ENCODE measurements around the gene CCDC27. TPM values are rescaled to one million over a fixed set of nuclear protein-coding genes. Genes with fewer than 3 reads are reported as not detected.

Gene CCDC27
- total RNA-seq, 2 experiments from 2014 or later, result not detected

DNA sequence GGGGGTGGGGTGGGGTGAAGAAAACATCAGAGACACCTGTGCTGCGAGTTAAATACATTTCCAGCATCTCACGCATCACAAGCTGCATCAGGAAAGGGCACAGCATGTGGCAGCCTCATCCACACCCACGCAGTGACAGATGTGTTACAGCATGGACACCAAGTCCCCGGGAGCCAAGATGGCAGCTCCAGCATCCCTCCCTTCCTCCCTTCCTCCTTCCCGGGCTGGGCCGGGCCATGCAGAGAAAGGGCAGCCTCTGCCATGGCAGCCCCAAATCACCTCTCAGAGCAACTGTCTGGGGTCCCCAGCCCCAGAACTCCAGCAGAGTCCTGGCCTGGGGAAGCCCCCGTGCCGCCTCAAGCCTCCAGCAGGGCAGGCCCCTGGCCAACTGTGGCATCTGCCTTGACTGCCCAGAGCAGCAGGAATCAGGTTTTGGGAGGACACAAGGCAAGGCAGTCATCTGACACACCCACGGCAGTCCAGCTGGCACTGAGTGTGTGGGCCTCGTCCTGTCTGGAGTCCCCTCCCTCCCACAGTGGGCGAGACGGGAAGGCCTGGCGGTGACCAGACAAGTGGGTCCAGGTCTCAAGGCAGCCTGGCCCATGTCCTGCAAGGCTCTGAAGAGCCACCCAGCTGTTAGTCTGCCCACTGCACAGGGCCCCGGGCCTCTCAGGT, 26.5 kb downstream of the CCDC27 start:
- no peak overlapping the region for H3K4me3 Mint-ChIP-seq
- CTCF ChIA-PET, result no interaction called here
- ATAC-seq (no peak), DNase-seq (no peak)
- peaks cover 4% of the 10 kb centered on the region for H3K4me1 Mint-ChIP-seq (ENCODE audit: low read depth)
- no peaks in the 10 kb centered on the region for H3K27me3 Mint-ChIP-seq
- POLR2A ChIA-PET, result interaction anchor here (0.8 to 3.3 kb wide), 2 partner anchors 11 to 17 kb away, joined by 3 to 12 read pairs; partner anchors contain the start of gene LRRC47
- TF ChIP-seq, protein P1, sequence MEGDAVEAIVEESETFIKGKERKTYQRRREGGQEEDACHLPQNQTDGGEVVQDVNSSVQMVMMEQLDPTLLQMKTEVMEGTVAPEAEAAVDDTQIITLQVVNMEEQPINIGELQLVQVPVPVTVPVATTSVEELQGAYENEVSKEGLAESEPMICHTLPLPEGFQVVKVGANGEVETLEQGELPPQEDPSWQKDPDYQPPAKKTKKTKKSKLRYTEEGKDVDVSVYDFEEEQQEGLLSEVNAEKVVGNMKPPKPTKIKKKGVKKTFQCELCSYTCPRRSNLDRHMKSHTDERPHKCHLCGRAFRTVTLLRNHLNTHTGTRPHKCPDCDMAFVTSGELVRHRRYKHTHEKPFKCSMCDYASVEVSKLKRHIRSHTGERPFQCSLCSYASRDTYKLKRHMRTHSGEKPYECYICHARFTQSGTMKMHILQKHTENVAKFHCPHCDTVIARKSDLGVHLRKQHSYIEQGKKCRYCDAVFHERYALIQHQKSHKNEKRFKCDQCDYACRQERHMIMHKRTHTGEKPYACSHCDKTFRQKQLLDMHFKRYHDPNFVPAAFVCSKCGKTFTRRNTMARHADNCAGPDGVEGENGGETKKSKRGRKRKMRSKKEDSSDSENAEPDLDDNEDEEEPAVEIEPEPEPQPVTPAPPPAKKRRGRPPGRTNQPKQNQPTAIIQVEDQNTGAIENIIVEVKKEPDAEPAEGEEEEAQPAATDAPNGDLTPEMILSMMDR (IDR thresholded peaks at IDR 0.05), result no peak
- H3K9me3 Mint-ChIP-seq, result no peaks in the 10 kb centered on the region
- intact Hi-C loops (cut with micrococcal nuclease), result no loop called here
- H3K36me3 Mint-ChIP-seq (ENCODE audit: low read depth), result peaks cover 21% of the 10 kb centered on the region
- H3K27ac Mint-ChIP-seq, result no peak overlapping the region

DNA sequence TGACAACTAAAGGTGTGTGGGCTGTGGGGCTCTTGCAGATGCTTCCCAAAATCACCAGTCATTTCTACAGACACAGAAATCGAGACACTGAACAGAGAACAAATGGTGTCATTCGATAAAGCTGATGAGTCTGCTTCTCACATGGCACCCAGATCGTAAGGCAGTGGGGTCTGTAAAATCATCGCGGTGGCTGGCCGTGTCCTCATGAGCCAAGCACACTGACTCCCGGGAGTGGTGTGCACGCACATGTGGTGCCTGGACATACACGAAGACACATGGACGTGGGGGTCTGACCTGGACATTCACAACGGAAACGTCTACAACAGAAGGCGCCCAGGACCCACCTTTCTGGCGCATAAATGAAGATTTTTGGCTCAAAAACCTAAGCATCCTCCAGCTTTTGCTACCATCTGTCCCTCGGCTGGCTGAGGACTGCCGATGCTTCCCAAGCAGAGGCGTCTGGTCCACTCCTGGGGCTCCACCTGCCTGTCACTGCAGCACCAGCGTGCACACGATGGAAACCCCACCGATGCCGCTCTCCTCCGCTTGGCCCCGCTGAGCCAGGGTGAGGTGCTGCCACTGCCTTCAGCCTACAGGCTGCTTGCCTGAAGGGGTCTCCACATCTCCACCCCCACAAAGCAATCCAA, 27.1 kb downstream of the CCDC27 start:
- DNase-seq, result no peak
- POLR2A ChIA-PET, result interaction anchor here (3.3 kb wide), 1 partner anchor 17 kb away, joined by 12 read pairs; the partner anchor contains the start of gene LRRC47
- TF ChIP-seq, protein P1 (IDR thresholded peaks at IDR 0.05), result no peak
- Mint-ChIP-seq H3K4me3 (no peak overlapping the region), H3K4me1 (ENCODE audit: low read depth) (peaks cover 4% of the 10 kb centered on the region), H3K27ac (no peak overlapping the region), H3K27me3 (no peaks in the 10 kb centered on the region), H3K9me3 (no peaks in the 10 kb centered on the region), H3K36me3 (ENCODE audit: low read depth) (peaks cover 26% of the 10 kb centered on the region)
- CTCF ChIA-PET, result no interaction called here
- intact Hi-C loops (cut with micrococcal nuclease), result no loop called here
- ATAC-seq, result no peak

- no peaks in the 10 kb centered on the region for H3K27me3 Mint-ChIP-seq
- ChIA-PET CTCF (no interaction called here), POLR2A (interaction anchor here (3.3 kb wide), 1 partner anchor 16 kb away, joined by 12 read pairs; the partner anchor contains the start of gene LRRC47)
- peaks cover 30% of the 10 kb centered on the region for H3K36me3 Mint-ChIP-seq (ENCODE audit: low read depth)
- TF ChIP-seq, protein P1 (IDR thresholded peaks at IDR 0.05), result no peak
- ATAC-seq (no peak), DNase-seq (no peak)
- H3K4me3 Mint-ChIP-seq, result no peak overlapping the region
- peaks cover 4% of the 10 kb centered on the region for H3K4me1 Mint-ChIP-seq (ENCODE audit: low read depth)
- no peaks in the 10 kb centered on the region for H3K9me3 Mint-ChIP-seq
- intact Hi-C loops (cut with micrococcal nuclease), result no loop called here
- H3K27ac Mint-ChIP-seq, result no peak overlapping the region
Observed at GRCh38 chr1:3779912-3780416, 27.7 kb downstream of the CCDC27 start.

GRCh38 chr1:3780901-3781300, 28.7 kb downstream of the CCDC27 start:
- Mint-ChIP-seq H3K27ac (no peak overlapping the region), H3K36me3 (ENCODE audit: low read depth) (peaks cover 35% of the 10 kb centered on the region), H3K27me3 (no peaks in the 10 kb centered on the region), H3K4me3 (no peak overlapping the region), H3K9me3 (no peaks in the 10 kb centered on the region), H3K4me1 (ENCODE audit: low read depth) (no peaks in the 10 kb centered on the region)
- DNase-seq, result no peak
- no peak for ATAC-seq
- TF ChIP-seq, protein P1 (IDR thresholded peaks at IDR 0.05), result no peak
- intact Hi-C loops (cut with micrococcal nuclease), result no loop called here
- ChIA-PET CTCF (no interaction called here), POLR2A (no interaction called here)

All from activated CD8-positive, alpha-beta T cell treated with anti-CD3 and anti-CD28 coated beads for 36 hours (primary cell).